Esophagus squamous epithelium (tissue), 4 donors: ENCODE measurements around the gene SIX2.

Experiments used
- CTCF ChIP-seq, 6 experiments: fragments of 450-650 bp in 4 of 6; fragments of 200-600 bp in 2 of 6; sonication (generic) in 2 of 6; IDR thresholded peaks; one replicate each; pipeline ENCODE4 v1.5.1; 2016 to 2019; ENCODE audit warnings: antibody characterized with exemption in 6 of 6, mild to moderate bottlenecking in 4 of 6, moderate library complexity in 4 of 6
- POLR2A ChIP-seq, 4 donors: fragments of 450-650 bp; IDR thresholded peaks; one replicate each; pipeline ENCODE4 v1.6.1; 2017; ENCODE audit warnings: antibody characterized with exemption in 4 of 4, mild to moderate bottlenecking in 4 of 4, moderate library complexity in 3 of 4

- no peak for TF ChIP-seq CTCF (IDR thresholded peaks at IDR 0.05)
- TF ChIP-seq POLR2A (IDR thresholded peaks at IDR 0.05): no peak
These were observed 49.4 kb downstream of the SIX2 start for GRCh38 chr2:44959855-44960254.
